ENCODE measurements around the gene GPR39.

The GPR39 gene

GRCh38 chr2:132448771-132449170 is 32.2 kb downstream of the GPR39 start:
- TF ChIP-seq, protein P1, sequence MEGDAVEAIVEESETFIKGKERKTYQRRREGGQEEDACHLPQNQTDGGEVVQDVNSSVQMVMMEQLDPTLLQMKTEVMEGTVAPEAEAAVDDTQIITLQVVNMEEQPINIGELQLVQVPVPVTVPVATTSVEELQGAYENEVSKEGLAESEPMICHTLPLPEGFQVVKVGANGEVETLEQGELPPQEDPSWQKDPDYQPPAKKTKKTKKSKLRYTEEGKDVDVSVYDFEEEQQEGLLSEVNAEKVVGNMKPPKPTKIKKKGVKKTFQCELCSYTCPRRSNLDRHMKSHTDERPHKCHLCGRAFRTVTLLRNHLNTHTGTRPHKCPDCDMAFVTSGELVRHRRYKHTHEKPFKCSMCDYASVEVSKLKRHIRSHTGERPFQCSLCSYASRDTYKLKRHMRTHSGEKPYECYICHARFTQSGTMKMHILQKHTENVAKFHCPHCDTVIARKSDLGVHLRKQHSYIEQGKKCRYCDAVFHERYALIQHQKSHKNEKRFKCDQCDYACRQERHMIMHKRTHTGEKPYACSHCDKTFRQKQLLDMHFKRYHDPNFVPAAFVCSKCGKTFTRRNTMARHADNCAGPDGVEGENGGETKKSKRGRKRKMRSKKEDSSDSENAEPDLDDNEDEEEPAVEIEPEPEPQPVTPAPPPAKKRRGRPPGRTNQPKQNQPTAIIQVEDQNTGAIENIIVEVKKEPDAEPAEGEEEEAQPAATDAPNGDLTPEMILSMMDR (IDR thresholded peaks at IDR 0.05; ENCODE audit: insufficient read depth, low read depth, low read length, missing control alignments): peak; percentile 17
- no peak overlapping the region for H3K4me3 ChIP-seq (ENCODE audit: low read depth, low read length)
- DNase-seq (ENCODE audit: low read depth): no peak

DNA sequence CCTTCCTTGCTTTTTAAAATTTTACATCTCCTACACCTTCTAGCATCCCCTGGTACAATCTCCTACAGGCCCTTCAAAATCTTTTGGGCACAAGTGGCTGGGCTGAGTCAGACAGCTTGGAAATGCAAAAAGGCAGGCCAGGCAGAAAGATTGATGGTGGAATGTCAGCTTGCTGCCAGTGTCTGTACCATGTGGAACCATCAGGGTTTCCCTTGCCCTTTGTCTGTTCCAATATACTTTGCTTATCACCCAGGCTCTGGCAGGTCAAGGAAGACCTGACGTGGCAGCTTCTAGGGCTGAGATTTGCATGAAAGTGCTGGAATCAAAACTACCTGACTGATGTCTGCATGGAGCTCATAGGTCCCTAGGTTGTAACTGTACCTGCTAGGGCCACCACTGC is 33.3 kb downstream of the GPR39 start:
- no peak for DNase-seq (ENCODE audit: low read depth)
- TF ChIP-seq, protein P1 (IDR thresholded peaks at IDR 0.05; ENCODE audit: insufficient read depth, low read depth, low read length, missing control alignments): no peak

GRCh38 chr2:132460781-132461180 is 44.2 kb downstream of the GPR39 start:
- TF ChIP-seq, protein P1 (IDR thresholded peaks at IDR 0.05; ENCODE audit: insufficient read depth, low read depth, low read length, missing control alignments): no peak
- H3K4me3 ChIP-seq (ENCODE audit: low read depth, low read length): no peak overlapping the region
- DNase-seq (ENCODE audit: low read depth): no peak

More for the DNA sequence above, 33.3 kb downstream of the GPR39 start:
- H3K4me3 ChIP-seq (ENCODE audit: low read depth, low read length): no peak overlapping the region

GRCh38 chr2:132462236-132462635 is 45.6 kb downstream of the GPR39 start:
- TF ChIP-seq, protein P1 (IDR thresholded peaks at IDR 0.05; ENCODE audit: insufficient read depth, low read depth, low read length, missing control alignments): no peak
- no peak overlapping the region for H3K4me3 ChIP-seq (ENCODE audit: low read depth, low read length)
- no peak for DNase-seq (ENCODE audit: low read depth)

DNA sequence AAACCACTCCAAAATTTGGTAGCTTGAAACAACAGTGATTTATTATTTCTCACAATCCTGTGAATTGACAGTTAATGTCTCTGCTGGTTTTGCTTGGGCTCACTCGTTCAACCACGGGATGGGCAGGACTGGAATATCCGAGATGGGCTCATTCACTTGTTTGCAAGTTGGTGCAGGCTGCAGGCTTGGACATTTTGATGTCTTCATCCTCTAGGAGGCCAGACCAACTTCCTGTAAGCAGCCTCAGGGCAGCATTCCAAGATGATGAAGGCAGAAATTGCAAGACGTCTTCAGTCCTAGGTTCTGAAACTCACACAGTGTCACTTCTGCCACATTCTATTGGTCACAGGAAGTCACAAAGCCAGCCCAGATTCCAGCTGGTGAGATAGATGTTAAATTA is 47.1 kb downstream of the GPR39 start:
- no peak overlapping the region for H3K4me3 ChIP-seq (ENCODE audit: low read depth, low read length)
- TF ChIP-seq, protein P1 (IDR thresholded peaks at IDR 0.05; ENCODE audit: insufficient read depth, low read depth, low read length, missing control alignments): no peak
- DNase-seq (ENCODE audit: low read depth): no peak

- H3K4me3 ChIP-seq (ENCODE audit: low read depth, low read length): no peak overlapping the region
- no peak for DNase-seq (ENCODE audit: low read depth)
- TF ChIP-seq, protein P1 (IDR thresholded peaks at IDR 0.05; ENCODE audit: insufficient read depth, low read depth, low read length, missing control alignments): no peak
Measured at GRCh38 chr2:132465917-132466316, 49.3 kb downstream of the GPR39 start.

DNA sequence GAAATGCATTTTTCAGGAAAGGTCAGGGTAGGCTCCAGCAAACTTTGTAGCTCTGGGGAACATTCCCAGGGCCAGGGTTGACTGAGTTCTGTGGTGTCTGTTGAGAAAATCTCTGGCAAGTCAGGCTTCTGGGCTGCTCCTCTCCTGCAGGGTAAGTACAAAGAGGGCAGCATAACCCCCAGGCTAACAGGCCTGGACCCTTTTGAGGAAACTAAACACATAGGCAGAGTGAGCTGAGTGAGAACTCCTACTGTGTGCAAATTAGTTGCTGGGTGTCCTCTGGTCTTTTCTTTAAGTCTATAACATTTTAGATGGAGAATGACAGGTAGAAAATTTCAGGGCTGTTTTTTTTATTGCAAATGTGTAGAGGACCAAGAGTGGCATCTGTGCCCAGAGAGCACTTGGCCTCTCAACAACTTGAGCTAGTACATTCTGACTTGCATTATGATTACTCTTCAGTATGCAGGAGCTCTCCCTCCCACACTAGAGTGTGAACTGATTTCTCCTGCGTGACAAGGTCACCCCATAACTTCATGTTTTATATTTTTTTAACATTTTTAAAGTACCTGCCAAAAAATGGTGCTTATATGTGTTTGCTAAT is 49.9 kb downstream of the GPR39 start:
- no peak overlapping the region for H3K4me3 ChIP-seq (ENCODE audit: low read depth, low read length)
- TF ChIP-seq, protein P1 (IDR thresholded peaks at IDR 0.05; ENCODE audit: insufficient read depth, low read depth, low read length, missing control alignments): no peak
- DNase-seq (ENCODE audit: low read depth): no peak
